ENCODE measurements around the gene TSHZ2. TPM values are rescaled to one million over a fixed set of nuclear protein-coding genes. Genes with fewer than 3 reads are reported as not detected.
"Not testable (repeated sequence)": the region's sequence is repeated elsewhere in the genome, so short reads cannot be mapped to it uniquely, and the experiment has no call there.

The TSHZ2 gene
- total and polyA plus RNA-seq, 2 experiments from 2014 or later: 1.1 to 5.2 TPM

- TF ChIP-seq EZH2 (IDR thresholded peaks at IDR 0.05; ENCODE audit: borderline replicate concordance) (no peak), CTCF (IDR thresholded peaks at IDR 0.05; ENCODE audit: poor library complexity) (no peak), EZH2phosphoT487 (IDR thresholded peaks at IDR 0.05; ENCODE audit: low read depth, severe bottlenecking, unreplicated experiment) (no peak)
- no peaks in the 10 kb centered on the region for H3K79me2 ChIP-seq
- 87% methylated on average over 5 of the region's 5 CpGs for WGBS (ENCODE audit: low lambda C conversion rate, missing lambda C conversion rate)
- no peak overlapping the region for H3K27ac ChIP-seq
- no peaks in the 10 kb centered on the region for H3K27me3 ChIP-seq
- H4K20me1 ChIP-seq (ENCODE audit: insufficient read depth, poor library complexity, severe bottlenecking): no peaks in the 10 kb centered on the region
- H3K4me3 ChIP-seq: no peak overlapping the region
- no peaks in the 10 kb centered on the region for H3K9me3 ChIP-seq (ENCODE audit: low read depth)
- H3K4me2 ChIP-seq: no peak overlapping the region
- no peak overlapping the region for H2AFZ ChIP-seq
- no peaks in the 10 kb centered on the region for H3K36me3 ChIP-seq (replicated peaks; ENCODE audit: insufficient read depth, low read depth)
- no peak for DNase-seq (ENCODE audit: low spot score)
- H3K9me2 ChIP-seq (replicated peaks; ENCODE audit: insufficient read depth): no peaks in the 10 kb centered on the region
- H3K4me1 ChIP-seq (ENCODE audit: insufficient read depth): no peaks in the 10 kb centered on the region
Observed at GRCh38 chr20:53529658-53530057, 557.5 kb downstream of the TSHZ2 start.

GRCh38 chr20:53530440-53530839 is 558.3 kb downstream of the TSHZ2 start:
- no peak for DNase-seq (ENCODE audit: low spot score)
- TF ChIP-seq EZH2 (IDR thresholded peaks at IDR 0.05; ENCODE audit: borderline replicate concordance) (no peak), CTCF (IDR thresholded peaks at IDR 0.05; ENCODE audit: poor library complexity) (no peak), EZH2phosphoT487 (IDR thresholded peaks at IDR 0.05; ENCODE audit: low read depth, severe bottlenecking, unreplicated experiment) (no peak)
- no peaks in the 10 kb centered on the region for H4K20me1 ChIP-seq (ENCODE audit: insufficient read depth, poor library complexity, severe bottlenecking)
- H3K27me3 ChIP-seq: no peaks in the 10 kb centered on the region
- H3K27ac ChIP-seq: no peak overlapping the region
- no peaks in the 10 kb centered on the region for H3K9me2 ChIP-seq (replicated peaks; ENCODE audit: insufficient read depth)
- H3K36me3 ChIP-seq (replicated peaks; ENCODE audit: insufficient read depth, low read depth): no peaks in the 10 kb centered on the region
- WGBS (ENCODE audit: low lambda C conversion rate, missing lambda C conversion rate): 84% methylated on average over 2 of the region's 2 CpGs
- H2AFZ ChIP-seq: no peak overlapping the region
- no peak overlapping the region for H3K4me3 ChIP-seq
- no peaks in the 10 kb centered on the region for H3K79me2 ChIP-seq
- H3K9me3 ChIP-seq (ENCODE audit: low read depth): no peaks in the 10 kb centered on the region
- H3K4me2 ChIP-seq: no peak overlapping the region
- no peaks in the 10 kb centered on the region for H3K4me1 ChIP-seq (ENCODE audit: insufficient read depth)

DNA sequence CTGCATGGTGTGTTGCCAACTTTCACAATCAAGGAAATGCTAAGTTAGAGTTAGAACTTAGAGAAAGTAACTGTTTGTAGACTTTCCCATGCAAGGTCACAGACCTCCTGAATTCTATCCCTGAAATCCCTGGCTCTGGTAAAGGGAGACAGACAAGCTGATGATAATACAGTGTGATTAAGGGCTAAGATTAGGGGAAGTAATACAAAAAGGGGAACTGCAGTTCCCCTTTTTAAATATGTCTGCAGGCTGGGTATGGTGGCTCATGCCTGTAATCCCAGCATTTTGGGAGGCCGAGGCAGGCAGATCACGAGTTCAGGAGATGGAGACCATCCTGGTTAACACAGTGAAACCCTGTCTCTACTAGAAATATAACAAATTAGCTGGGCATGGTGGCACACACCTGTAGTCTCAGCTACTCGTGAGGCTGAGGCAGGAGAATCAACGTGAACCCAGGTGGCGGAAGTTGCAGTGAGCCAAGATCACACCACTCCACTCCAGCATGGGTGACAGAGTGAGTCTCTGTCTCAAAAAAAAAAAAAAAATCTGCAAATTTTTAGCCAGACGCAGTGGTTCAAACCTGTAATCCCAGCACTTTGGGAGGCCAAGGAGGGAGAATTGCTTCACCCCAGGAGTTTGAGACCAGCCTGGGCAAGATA is 560.6 kb downstream of the TSHZ2 start:
- not testable (repeated sequence) for H3K4me2 ChIP-seq; H2AFZ ChIP-seq; DNase-seq (ENCODE audit: low spot score); H3K36me3 ChIP-seq (replicated peaks; ENCODE audit: insufficient read depth, low read depth); H3K9me3 ChIP-seq (ENCODE audit: low read depth); H3K79me2 ChIP-seq; H3K4me3 ChIP-seq; H3K4me1 ChIP-seq (ENCODE audit: insufficient read depth); H3K27ac ChIP-seq; H3K27me3 ChIP-seq; H4K20me1 ChIP-seq (ENCODE audit: insufficient read depth, poor library complexity, severe bottlenecking); H3K9me2 ChIP-seq (replicated peaks; ENCODE audit: insufficient read depth)
- WGBS (ENCODE audit: low lambda C conversion rate, missing lambda C conversion rate): 92% methylated on average over 6 of the region's 6 CpGs

- Histone ChIP-seq H3K79me2 (no peaks in the 10 kb centered on the region), H4K20me1 (ENCODE audit: insufficient read depth, poor library complexity, severe bottlenecking) (no peaks in the 10 kb centered on the region), H3K27ac (no peak overlapping the region), H3K36me3 (replicated peaks; ENCODE audit: insufficient read depth, low read depth) (no peaks in the 10 kb centered on the region), H3K27me3 (no peaks in the 10 kb centered on the region), H2AFZ (no peak overlapping the region), H3K4me2 (no peak overlapping the region), H3K4me1 (ENCODE audit: insufficient read depth) (no peaks in the 10 kb centered on the region), H3K9me3 (ENCODE audit: low read depth) (no peaks in the 10 kb centered on the region), H3K9me2 (replicated peaks; ENCODE audit: insufficient read depth) (no peaks in the 10 kb centered on the region), H3K4me3 (no peak overlapping the region)
- 88% methylated on average over 1 of the region's 1 CpG for WGBS (ENCODE audit: low lambda C conversion rate, missing lambda C conversion rate)
- TF ChIP-seq CTCF (IDR thresholded peaks at IDR 0.05; ENCODE audit: poor library complexity) (no peak), EZH2 (IDR thresholded peaks at IDR 0.05; ENCODE audit: borderline replicate concordance) (no peak), EZH2phosphoT487 (IDR thresholded peaks at IDR 0.05; ENCODE audit: low read depth, severe bottlenecking, unreplicated experiment) (no peak)
- no peak for DNase-seq (ENCODE audit: low spot score)
Observed at GRCh38 chr20:53533500-53533899, 561.3 kb downstream of the TSHZ2 start.
